SK-N-SH (cell line): ENCODE measurements around the gene SLFNL1. TPM values are rescaled to one million over a fixed set of nuclear protein-coding genes. Genes with fewer than 3 reads are reported as not detected.

ENCODE experiments used
- CTCF ChIA-PET: fragments of 300-600, 350-600 bp; formaldehyde crosslinking; extraction: SDS; loops from one replicate; lab custom pipeline; 2021; lab: Yijun Ruan, JAX
- POLR2A ChIA-PET: fragments of 350-600 bp; sonication (Branson Sonifier 250); formaldehyde crosslinking; extraction: SDS; loops from one replicate; lab custom pipeline; 2020; ENCODE audit warnings: antibody characterized with exemption, inconsistent platforms; lab: Yijun Ruan, JAX
- DNase-seq: peaks from one replicate; pipeline ENCODE4 v3.0.0; 2012
- H2AFZ ChIP-seq: fragments of 200-600 bp; sonication (generic); 2 replicates; pipeline ENCODE4 v1.8.1; 2016; ENCODE audit warnings: antibody characterized with exemption, mild to moderate bottlenecking, low read depth
- H3F3A ChIP-seq: fragments of 200-600 bp; sonication (generic); replicated peaks from 2 replicates; pipeline ENCODE3; 2016; ENCODE audit warnings: antibody characterized with exemption, mild to moderate bottlenecking; ENCODE audit not compliant: insufficient read depth
- H3K27ac ChIP-seq, 2 experiments: fragments of 200-500 bp in 1 of 2; fragments of 200-600 bp in 1 of 2; sonication (Bioruptor generic) in 1 of 2; sonication (generic), shearing (Covaris generic) in 1 of 2; 2 replicates each; pipeline versions ENCODE4 v1.5.1 to v1.6.1; 2014 to 2016; ENCODE audit warnings: low read depth in 2 of 2, inconsistent platforms in 1 of 2, low read length in 1 of 2, mild to moderate bottlenecking in 1 of 2, mixed read lengths in 1 of 2
- H3K27me3 ChIP-seq: fragments of 200-600 bp; sonication (generic), shearing (Covaris generic); 2 replicates; pipeline ENCODE4 v1.6.1; 2016; ENCODE audit warnings: mixed run types; ENCODE audit not compliant: insufficient read depth
- H3K36me3 ChIP-seq, 2 experiments: fragments of 200-500 bp in 1 of 2; fragments of 200-600 bp in 1 of 2; sonication (Bioruptor generic) in 1 of 2; sonication (generic) in 1 of 2; replicated peaks in 1 of 2; 2 replicates each; pipeline versions ENCODE3 to v1.5.1; 2014 to 2016; ENCODE audit warnings: low read length in 1 of 2, mild to moderate bottlenecking in 1 of 2; ENCODE audit not compliant: insufficient read depth in 2 of 2, control insufficient read depth in 1 of 2
- H3K4me1 ChIP-seq, 2 experiments: fragments of 200-500 bp in 1 of 2; fragments of 200-600 bp in 1 of 2; sonication (Bioruptor generic) in 1 of 2; sonication (generic), shearing (Covaris generic) in 1 of 2; 2 replicates each; pipeline versions ENCODE4 v1.5.1 to v1.6.1; 2014 to 2016; ENCODE audit warnings: low read depth in 1 of 2, low read length in 1 of 2, mixed run types in 1 of 2; ENCODE audit not compliant: insufficient read depth in 2 of 2, control insufficient read depth in 1 of 2
- H3K4me2 ChIP-seq: fragments of 200-600 bp; sonication (generic), shearing (Covaris generic); 2 replicates; pipeline ENCODE4 v1.6.1; 2017; ENCODE audit warnings: mixed run types
- H3K4me3 ChIP-seq, 2 experiments: fragments of 200-500 bp in 1 of 2; fragments of 200-600 bp in 1 of 2; sonication (Bioruptor generic) in 1 of 2; sonication (generic), shearing (Covaris generic) in 1 of 2; 2 replicates each; pipeline versions ENCODE4 v1.5.1 to v1.8.1; 2014 to 2016; ENCODE audit warnings: low read depth in 2 of 2, inconsistent platforms in 1 of 2, low read length in 1 of 2, mild to moderate bottlenecking in 1 of 2, mixed read lengths in 1 of 2, moderate library complexity in 1 of 2
- H3K79me2 ChIP-seq: fragments of 200-600 bp; sonication (generic); 2 replicates; pipeline ENCODE4 v1.8.1; 2017; ENCODE audit warnings: mild to moderate bottlenecking; ENCODE audit not compliant: insufficient read depth
- H3K9ac ChIP-seq: fragments of 200-600 bp; sonication (generic); 2 replicates; pipeline ENCODE4 v1.6.1; 2017; ENCODE audit warnings: mixed run types
- H3K9me2 ChIP-seq: fragments of 200-600 bp; sonication (generic); 2 replicates; pipeline ENCODE4 v1.6.1; 2017; ENCODE audit warnings: mixed run types
- H3K9me3 ChIP-seq: fragments of 200-600 bp; sonication (generic); 2 replicates; pipeline ENCODE4 v1.6.1; 2017; ENCODE audit warnings: mixed run types, mild to moderate bottlenecking, moderate library complexity
- H4K20me1 ChIP-seq: fragments of 200-600 bp; sonication (generic); 2 replicates; pipeline ENCODE4 v1.6.1; 2017; ENCODE audit warnings: mild to moderate bottlenecking, mixed run types; ENCODE audit not compliant: insufficient read depth
- CHD2 ChIP-seq: fragments of 150-350 bp; IDR thresholded peaks from 2 replicates; pipeline ENCODE4 v1.6.1; 2018; ENCODE audit warnings: low read length; ENCODE audit not compliant: partially characterized antibody
- EP300 ChIP-seq, 2 experiments: IDR thresholded peaks; 2 replicates each; pipeline versions ENCODE4 v1.4.0 to v1.6.1; 2012; ENCODE audit warnings: borderline replicate concordance in 1 of 2, low read depth in 1 of 2, low read length in 1 of 2
- FOXM1 ChIP-seq: IDR thresholded peaks from 2 replicates; pipeline ENCODE4 v1.4.0; 2012; ENCODE audit warnings: low read depth, mild to moderate bottlenecking
- GABPA ChIP-seq: IDR thresholded peaks from 2 replicates; pipeline ENCODE4 v1.4.0; 2012; ENCODE audit warnings: low read depth, mild to moderate bottlenecking
- JUND ChIP-seq: IDR thresholded peaks from 2 replicates; pipeline ENCODE4 v1.4.0; 2012
- MEF2A ChIP-seq: IDR thresholded peaks from 2 replicates; pipeline ENCODE4 v1.4.0; 2012; ENCODE audit warnings: low read depth, borderline replicate concordance
- MXI1 ChIP-seq: IDR thresholded peaks from 2 replicates; pipeline ENCODE4 v1.6.1; 2012; ENCODE audit warnings: mild to moderate bottlenecking, low read depth, low read length, improper control_type of control experiment
- NRF1 ChIP-seq: IDR thresholded peaks from 2 replicates; pipeline ENCODE4 v1.6.1; 2012; ENCODE audit warnings: low read depth, mild to moderate bottlenecking, low read length
- RCOR1 ChIP-seq: fragments of 150-350 bp; IDR thresholded peaks from 2 replicates; pipeline ENCODE4 v1.6.1; 2017; ENCODE audit warnings: antibody characterized with exemption, low read length
- RFX5 ChIP-seq: IDR thresholded peaks from 2 replicates; pipeline ENCODE4 v1.6.1; 2012; ENCODE audit warnings: mild to moderate bottlenecking, improper control_type of control experiment, low read length
- RXRA ChIP-seq: IDR thresholded peaks from 2 replicates; pipeline ENCODE4 v1.4.0; 2012; ENCODE audit warnings: low read depth, mild to moderate bottlenecking, borderline replicate concordance
- SIN3A ChIP-seq: IDR thresholded peaks from 2 replicates; pipeline ENCODE4 v1.6.1; 2012; ENCODE audit warnings: low read depth, mild to moderate bottlenecking, low read length, moderate library complexity, borderline replicate concordance
- SMC3 ChIP-seq: IDR thresholded peaks from 2 replicates; pipeline ENCODE4 v1.6.1; 2012; ENCODE audit warnings: low read depth, low read length, improper control_type of control experiment
- TAF1 ChIP-seq: IDR thresholded peaks from 2 replicates; pipeline ENCODE4 v1.6.1; 2012; ENCODE audit warnings: low read depth, mild to moderate bottlenecking, low read length, moderate library complexity, borderline replicate concordance
- TEAD4 ChIP-seq: IDR thresholded peaks from 2 replicates; pipeline ENCODE4 v1.4.0; 2012; ENCODE audit warnings: mild to moderate bottlenecking, borderline replicate concordance; ENCODE audit not compliant: insufficient read depth
- YY1 ChIP-seq: IDR thresholded peaks from 2 replicates; pipeline ENCODE4 v1.4.0; 2012; ENCODE audit warnings: low read depth, mild to moderate bottlenecking
- WGBS: methylation state at CpG from one replicate; pipeline ENCODE4 v1.1.6; 2017; ENCODE audit warnings: low lambda C conversion rate; 5-methylcytosine and 5-hydroxymethylcytosine counted together
- polyA plus RNA-seq, 3 experiments: library from polyadenylated mRNA; depleted of rRNA; stranded (reverse); fragments of >200 nt; gene quantifications; 2 replicates each; pipeline ENCODE4 v1.2.3, GENCODE V29; 2012
- TF ChIP-seq, protein P1 (sequence below): fragments of 150-350 bp; IDR thresholded peaks from 2 replicates; pipeline ENCODE4 v1.6.1; 2016; ENCODE audit warnings: mild to moderate bottlenecking, low read depth, low read length
- TF ChIP-seq, protein P2 (sequence below): IDR thresholded peaks from 2 replicates; pipeline ENCODE4 v1.6.1; 2012; ENCODE audit warnings: mild to moderate bottlenecking, low read depth, low read length, moderate library complexity

SLFNL1 gene
- polyA plus RNA-seq, 1 of the 3 experiments (the other 2 are of a cell fraction), result 0.26 TPM

DNA sequence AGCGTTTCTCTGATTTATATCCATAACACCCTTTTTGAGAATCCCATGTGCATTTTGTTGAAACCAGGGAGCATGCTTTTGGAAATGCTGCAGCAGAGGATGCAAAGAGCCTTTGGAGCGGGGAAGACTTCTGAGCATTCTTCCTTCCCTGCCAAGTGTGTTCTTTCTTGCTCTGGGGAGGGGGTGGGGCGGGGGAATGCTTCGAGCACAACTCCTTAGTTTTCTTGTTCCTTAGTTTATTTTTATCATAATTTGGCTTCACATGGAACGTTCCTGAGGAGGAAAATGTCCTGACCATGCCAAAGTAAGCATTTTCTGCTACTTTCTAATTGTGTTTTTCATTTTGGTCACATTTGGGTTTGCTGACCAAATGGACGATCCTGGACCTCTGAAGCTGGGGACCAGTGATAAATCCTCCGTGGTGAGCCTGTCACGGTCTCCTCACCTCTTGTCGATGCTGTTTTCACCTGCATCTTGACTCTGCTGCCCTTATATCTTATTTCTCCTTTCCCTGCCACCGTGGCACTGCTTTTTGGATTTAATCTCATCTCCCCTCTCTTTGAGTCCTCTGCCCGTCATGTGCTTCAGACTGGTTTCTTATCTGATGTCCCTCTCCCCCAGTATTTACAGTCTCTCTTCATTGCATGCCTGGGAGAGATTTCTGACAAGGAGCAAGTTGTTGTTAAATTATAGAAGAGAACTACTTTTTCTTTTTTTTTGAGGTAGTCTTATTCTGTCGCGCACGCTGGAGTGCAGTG is 39.7 kb downstream of the SLFNL1 start:
- H4K20me1 ChIP-seq, result peaks cover 50% of the 10 kb centered on the region
- ChIA-PET POLR2A (no interaction called here), CTCF (interaction anchor here (0.6 to 3.4 kb wide), 2 partner anchors 22 to 1193 kb away, joined by 3 to 16 read pairs; no protein-coding TSS in a partner anchor)
- peaks cover 23 to 36% of the 10 kb centered on the region in 2 experiments for H3K4me1 ChIP-seq
- peaks cover 69% of the 10 kb centered on the region for H3K79me2 ChIP-seq
- H3K36me3 ChIP-seq, result peaks cover 28 to 33% of the 10 kb centered on the region in 2 experiments
- peak overlapping the region in 1 of 2 experiments; percentile 74; a peak in 2 of 4 replicates for H3K4me3 ChIP-seq
- H3K9me3 ChIP-seq, result no peaks in the 10 kb centered on the region
- no peak for TF ChIP-seq RXRA
- no peak for TF ChIP-seq SIN3A
- no peak for TF ChIP-seq EP300 (IDR thresholded peaks at IDR 0.05; ENCODE audit: borderline replicate concordance in 1 of 2, low read depth in 1 of 2, low read length in 1 of 2)
- no peak for TF ChIP-seq MEF2A
- TF ChIP-seq CHD2, result no peak
- TF ChIP-seq MXI1, result no peak
- no peak for TF ChIP-seq NRF1
- no peak for TF ChIP-seq YY1
- no peak for TF ChIP-seq GABPA
- TF ChIP-seq RFX5, result no peak
- TF ChIP-seq TEAD4, result no peak
- TF ChIP-seq SMC3, result no peak
- TF ChIP-seq RCOR1, result no peak
- no peak overlapping the region for H3K27ac ChIP-seq
- H3F3A ChIP-seq, result peaks cover 35% of the 10 kb centered on the region
- no peak overlapping the region for H2AFZ ChIP-seq
- H3K4me2 ChIP-seq, result peak overlapping the region; percentile 94
- no peaks in the 10 kb centered on the region for H3K27me3 ChIP-seq
- peak overlapping the region; percentile 87; the same call in 1 of the 2 replicates for H3K9ac ChIP-seq
- no peak for DNase-seq
- H3K9me2 ChIP-seq, result no peaks in the 10 kb centered on the region
- 70% methylated on average over 14 of the region's 14 CpGs for WGBS

- peaks cover 56% of the 10 kb centered on the region for H3K79me2 ChIP-seq
- H2AFZ ChIP-seq, result no peak overlapping the region
- ChIA-PET POLR2A (interaction anchor here (1.4 to 2.3 kb wide), 2 partner anchors 23 to 289 kb away, joined by 3 to 14 read pairs; partner anchors contain the start of gene NFYC), CTCF (interaction anchor here (1.2 to 3.4 kb wide), 2 partner anchors 23 to 28 kb away, joined by 4 to 16 read pairs; no protein-coding TSS in a partner anchor)
- H3K36me3 ChIP-seq, result peaks cover 21% of the 10 kb centered on the region in 2 experiments
- no peaks in the 10 kb centered on the region for H3K27me3 ChIP-seq
- 6% methylated on average over 23 of the region's 27 CpGs for WGBS
- peaks cover 42% of the 10 kb centered on the region for H4K20me1 ChIP-seq
- H3K4me1 ChIP-seq, result peaks cover 23 to 36% of the 10 kb centered on the region in 2 experiments
- H3K9ac ChIP-seq, result peak overlapping the region; percentile 87
- peak overlapping the region; percentile 94 for H3K4me2 ChIP-seq
- H3K9me3 ChIP-seq, result no peaks in the 10 kb centered on the region
- TF ChIP-seq RXRA (no peak), SMC3 (no peak), TAF1 (0 out of 2 replicates have a peak, but pooled peaks have one; percentile 6), FOXM1 (no peak), JUND (no peak)
- TF ChIP-seq, protein P1, sequence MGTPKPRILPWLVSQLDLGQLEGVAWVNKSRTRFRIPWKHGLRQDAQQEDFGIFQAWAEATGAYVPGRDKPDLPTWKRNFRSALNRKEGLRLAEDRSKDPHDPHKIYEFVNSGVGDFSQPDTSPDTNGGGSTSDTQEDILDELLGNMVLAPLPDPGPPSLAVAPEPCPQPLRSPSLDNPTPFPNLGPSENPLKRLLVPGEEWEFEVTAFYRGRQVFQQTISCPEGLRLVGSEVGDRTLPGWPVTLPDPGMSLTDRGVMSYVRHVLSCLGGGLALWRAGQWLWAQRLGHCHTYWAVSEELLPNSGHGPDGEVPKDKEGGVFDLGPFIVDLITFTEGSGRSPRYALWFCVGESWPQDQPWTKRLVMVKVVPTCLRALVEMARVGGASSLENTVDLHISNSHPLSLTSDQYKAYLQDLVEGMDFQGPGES, result no peak
- TF ChIP-seq, protein P2, sequence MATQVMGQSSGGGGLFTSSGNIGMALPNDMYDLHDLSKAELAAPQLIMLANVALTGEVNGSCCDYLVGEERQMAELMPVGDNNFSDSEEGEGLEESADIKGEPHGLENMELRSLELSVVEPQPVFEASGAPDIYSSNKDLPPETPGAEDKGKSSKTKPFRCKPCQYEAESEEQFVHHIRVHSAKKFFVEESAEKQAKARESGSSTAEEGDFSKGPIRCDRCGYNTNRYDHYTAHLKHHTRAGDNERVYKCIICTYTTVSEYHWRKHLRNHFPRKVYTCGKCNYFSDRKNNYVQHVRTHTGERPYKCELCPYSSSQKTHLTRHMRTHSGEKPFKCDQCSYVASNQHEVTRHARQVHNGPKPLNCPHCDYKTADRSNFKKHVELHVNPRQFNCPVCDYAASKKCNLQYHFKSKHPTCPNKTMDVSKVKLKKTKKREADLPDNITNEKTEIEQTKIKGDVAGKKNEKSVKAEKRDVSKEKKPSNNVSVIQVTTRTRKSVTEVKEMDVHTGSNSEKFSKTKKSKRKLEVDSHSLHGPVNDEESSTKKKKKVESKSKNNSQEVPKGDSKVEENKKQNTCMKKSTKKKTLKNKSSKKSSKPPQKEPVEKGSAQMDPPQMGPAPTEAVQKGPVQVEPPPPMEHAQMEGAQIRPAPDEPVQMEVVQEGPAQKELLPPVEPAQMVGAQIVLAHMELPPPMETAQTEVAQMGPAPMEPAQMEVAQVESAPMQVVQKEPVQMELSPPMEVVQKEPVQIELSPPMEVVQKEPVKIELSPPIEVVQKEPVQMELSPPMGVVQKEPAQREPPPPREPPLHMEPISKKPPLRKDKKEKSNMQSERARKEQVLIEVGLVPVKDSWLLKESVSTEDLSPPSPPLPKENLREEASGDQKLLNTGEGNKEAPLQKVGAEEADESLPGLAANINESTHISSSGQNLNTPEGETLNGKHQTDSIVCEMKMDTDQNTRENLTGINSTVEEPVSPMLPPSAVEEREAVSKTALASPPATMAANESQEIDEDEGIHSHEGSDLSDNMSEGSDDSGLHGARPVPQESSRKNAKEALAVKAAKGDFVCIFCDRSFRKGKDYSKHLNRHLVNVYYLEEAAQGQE, result 0 out of 2 replicates have a peak, but pooled peaks have one; percentile 19
- TF ChIP-seq, all 33 proteins: peak for 2
- no peaks in the 10 kb centered on the region for H3K9me2 ChIP-seq
- peaks cover 44% of the 10 kb centered on the region for H3F3A ChIP-seq
- H3K4me3 ChIP-seq, result peak overlapping the region; percentile 73 to 74
- DNase-seq, result peak; percentile 44
- H3K27ac ChIP-seq, result peak overlapping the region; percentile 87 to 94
These were observed 40.9 kb downstream of the SLFNL1 start for GRCh38 chr1:40980453-40981121.
